Sigmoid colon (tissue), 7 donors: ENCODE data around the gene TSPYL1. TPM values are rescaled to one million over a fixed set of nuclear protein-coding genes. Genes with fewer than 3 reads are reported as not detected.
A peak's percentile ranks its signal among the peaks of the same experiment; 100 is the strongest.
"Not testable (repeated sequence)": the region's sequence is repeated elsewhere in the genome, so short reads cannot be mapped to it uniquely, and the experiment has no call there.

Experiments
- DNase-seq: peaks from one replicate; pipeline ENCODE4 v3.0.0-alpha.2; 2019
- H3K27ac ChIP-seq, 4 donors: fragments of 200-600 bp; sonication (generic); one replicate each; pipeline ENCODE4 v1.5.1; 2016 to 2019; ENCODE audit warnings: mild to moderate bottlenecking in 1 of 4
- H3K27me3 ChIP-seq, 3 donors: fragments of 200-600 bp; sonication (generic); one replicate each; pipeline ENCODE4 v1.5.1; 2019; ENCODE audit warnings: mild to moderate bottlenecking in 1 of 3
- H3K36me3 ChIP-seq, 4 donors: fragments of 200-600 bp; sonication (generic); one replicate each; pipeline ENCODE4 v1.5.1; 2016 to 2019
- H3K4me1 ChIP-seq, 4 donors: fragments of 200-600 bp; sonication (generic); one replicate each; pipeline ENCODE4 v1.5.1; 2017 to 2019
- H3K4me3 ChIP-seq, 4 donors: fragments of 200-600 bp; sonication (generic); one replicate each; pipeline ENCODE4 v1.5.1; 2017 to 2019; ENCODE audit warnings: mild to moderate bottlenecking in 2 of 4, moderate library complexity in 1 of 4
- H3K9me3 ChIP-seq, 4 donors: fragments of 200-600 bp in 3 of 4; sonication (generic) in 3 of 4; one replicate each; pipeline versions ENCODE4 v1.5.1 to v1.6.1; 2013 to 2019
- CTCF ChIP-seq, 4 experiments: fragments of 450-650 bp in 3 of 4; fragments of 200-600 bp in 1 of 4; IDR thresholded peaks; one replicate each; pipeline ENCODE4 v1.5.1; 2016 to 2019; ENCODE audit warnings: antibody characterized with exemption in 4 of 4, mild to moderate bottlenecking in 3 of 4, moderate library complexity in 2 of 4
- EP300 ChIP-seq, 4 donors: sonication (generic); formaldehyde crosslinking; IDR thresholded peaks; one replicate each; pipeline ENCODE4 v1.6.1; 2017; ENCODE audit warnings: antibody characterized with exemption in 4 of 4
- POLR2A ChIP-seq, 2 donors: fragments of 450-650 bp; IDR thresholded peaks; one replicate each; pipeline ENCODE4 v1.6.1; 2016; ENCODE audit warnings: antibody characterized with exemption in 2 of 2, mild to moderate bottlenecking in 2 of 2, moderate library complexity in 2 of 2
- POLR2AphosphoS5 ChIP-seq, 4 donors: sonication (generic); formaldehyde crosslinking; IDR thresholded peaks; one replicate each; pipeline ENCODE4 v1.6.1; 2017; ENCODE audit warnings: antibody characterized with exemption in 4 of 4
- WGBS, 2 donors: extraction: QIAGEN DNeasy Blood & Tissue Kit; methylation state at CpG; one replicate each; pipeline ENCODE4 v1.1.7; 2013; 5-methylcytosine and 5-hydroxymethylcytosine counted together
- intact Hi-C: fragments of 100-400 bp; cut with DNase I; formaldehyde crosslinking; loops from one replicate; pipeline ENCODE4 v1.15.1; 2023
- polyA plus RNA-seq, 3 donors: library from polyadenylated mRNA; stranded (reverse); fragments of 200-250 nt; gene quantifications; one replicate each; pipeline ENCODE4 v1.2.3, GENCODE V29; 2013
- total RNA-seq, 4 donors: library from RNA; depleted of rRNA; stranded (reverse); fragments of >200 nt; gene quantifications; one replicate each; pipeline ENCODE4 v1.1.0, GENCODE V29; 2016
- donor health status: healthy with polysubstance abuse.
- donor health status: Bipolar disorder and iron deficiency.
- donor health status: healthy.

The TSPYL1 gene
- total and polyA plus RNA-seq, 7 donors: 24.6 to 79.6 (median 52.8) TPM

- Histone ChIP-seq H3K27me3 (no peaks in the 10 kb centered on the region), H3K4me3 (no peak overlapping the region), H3K36me3 (no peaks in the 10 kb centered on the region), H3K27ac (no peak overlapping the region), H3K4me1 (no peaks in the 10 kb centered on the region), H3K9me3 (no peaks in the 10 kb centered on the region)
- intact Hi-C loops: loop anchor here (5.0 kb wide), 1 partner anchor 245 kb away; no protein-coding TSS in a partner anchor
- 88 to 89% methylated on average over 1 of the region's 1 CpG for WGBS, 2 donors
- DNase-seq: no peak
- TF ChIP-seq CTCF (IDR thresholded peaks at IDR 0.05): no peak
- TF ChIP-seq POLR2AphosphoS5 (IDR thresholded peaks at IDR 0.05): no peak
- TF ChIP-seq EP300 (IDR thresholded peaks at IDR 0.05): no peak
- TF ChIP-seq POLR2A (IDR thresholded peaks at IDR 0.05): no peak
Measured at GRCh38 chr6:116286773-116287358, 7.1 kb upstream of the TSPYL1 start.

GRCh38 chr6:116284984-116285383 is 5.3 kb upstream of the TSPYL1 start:
- not testable (repeated sequence) for H3K4me1 ChIP-seq, H3K27ac ChIP-seq, H3K36me3 ChIP-seq, H3K4me3 ChIP-seq, H3K27me3 ChIP-seq, H3K9me3 ChIP-seq, DNase-seq
- intact Hi-C loops: loop anchor here (5.0 kb wide), 1 partner anchor 247 kb away; no protein-coding TSS in a partner anchor
- 93 to 95% methylated on average over 4 of the region's 4 CpGs for WGBS, 2 donors

- TF ChIP-seq POLR2AphosphoS5 (IDR thresholded peaks at IDR 0.05) (no peak), CTCF (IDR thresholded peaks at IDR 0.05) (no peak), EP300 (IDR thresholded peaks at IDR 0.05) (no peak), POLR2A (IDR thresholded peaks at IDR 0.05) (no peak)
- WGBS, 2 donors: 76 to 92% methylated on average over 1 of the region's 1 CpG
- no peaks in the 10 kb centered on the region for H3K9me3 ChIP-seq
- peaks cover 0 to 18% (median 13%) of the 10 kb centered on the region in 4 donors for H3K4me1 ChIP-seq
- H3K36me3 ChIP-seq: peaks cover 0 to 3% (median 0%) of the 10 kb centered on the region in 4 donors
- H3K4me3 ChIP-seq: no peak overlapping the region
- no peak for DNase-seq
- intact Hi-C loops: no loop called here
- no peak overlapping the region for H3K27ac ChIP-seq
- no peaks in the 10 kb centered on the region for H3K27me3 ChIP-seq
Measured at GRCh38 chr6:116283191-116283590, 3.5 kb upstream of the TSPYL1 start.

GRCh38 chr6:116282698-116283097 is 3.0 kb upstream of the TSPYL1 start:
- WGBS, 2 donors: 87% methylated on average over 2 of the region's 2 CpGs
- DNase-seq: no peak
- peaks cover 0 to 5% (median 0%) of the 10 kb centered on the region in 4 donors for H3K36me3 ChIP-seq
- H3K27me3 ChIP-seq: no peaks in the 10 kb centered on the region
- H3K4me1 ChIP-seq: peaks cover 0 to 23% (median 17%) of the 10 kb centered on the region in 4 donors
- no peak overlapping the region for H3K27ac ChIP-seq
- intact Hi-C loops: no loop called here
- TF ChIP-seq EP300 (IDR thresholded peaks at IDR 0.05): no peak
- no peak for TF ChIP-seq POLR2AphosphoS5 (IDR thresholded peaks at IDR 0.05)
- no peak for TF ChIP-seq POLR2A (IDR thresholded peaks at IDR 0.05)
- no peak for TF ChIP-seq CTCF (IDR thresholded peaks at IDR 0.05)
- H3K4me3 ChIP-seq: no peak overlapping the region
- no peaks in the 10 kb centered on the region for H3K9me3 ChIP-seq

GRCh38 chr6:116280933-116281316 is 1.2 kb upstream of the TSPYL1 start:
- peak overlapping the region; percentile 98 to 100 (median 99) for H3K27ac ChIP-seq
- 92 to 94% methylated on average over 5 of the region's 5 CpGs for WGBS, 2 donors

More at GRCh38 chr6:116280933-116281316, 1.2 kb upstream of the TSPYL1 start:
- peaks cover 0 to 5% (median 0%) of the 10 kb centered on the region in 4 donors for H3K36me3 ChIP-seq
- intact Hi-C loops: no loop called here
- H3K27me3 ChIP-seq: no peaks in the 10 kb centered on the region
- DNase-seq: no peak
- TF ChIP-seq CTCF (IDR thresholded peaks at IDR 0.05): no peak
- TF ChIP-seq POLR2AphosphoS5 (IDR thresholded peaks at IDR 0.05): no peak
- no peak for TF ChIP-seq POLR2A (IDR thresholded peaks at IDR 0.05)
- TF ChIP-seq EP300 (IDR thresholded peaks at IDR 0.05): no peak
- H3K4me3 ChIP-seq: no peak overlapping the region
- no peaks in the 10 kb centered on the region for H3K9me3 ChIP-seq
- peaks cover 0 to 41% (median 35%) of the 10 kb centered on the region in 4 donors for H3K4me1 ChIP-seq
